ENCODE measurements around the gene SLC46A3.

GRCh38 chr13:28735481-28736029 lies 16.8 kb upstream of the SLC46A3 start:
- TF ChIP-seq CTCF (IDR thresholded peaks at IDR 0.05; ENCODE audit: poor library complexity, severe bottlenecking) (no peak), MXI1 (conservative IDR thresholded peaks at IDR 0.05; ENCODE audit: poor library complexity, severe bottlenecking) (no peak), EP300 (conservative IDR thresholded peaks at IDR 0.05; ENCODE audit: poor library complexity, severe bottlenecking) (no peak), TAF1 (IDR thresholded peaks at IDR 0.05; ENCODE audit: low read depth) (no peak), EZH2 (IDR thresholded peaks at IDR 0.05; ENCODE audit: borderline replicate concordance, insufficient read depth, low read length, poor library complexity, severe bottlenecking) (no peak), REST (IDR thresholded peaks at IDR 0.05; ENCODE audit: borderline replicate concordance) (no peak), RAD21 (conservative IDR thresholded peaks at IDR 0.05) (no peak), POLR2AphosphoS5 (IDR thresholded peaks at IDR 0.05) (no peak)
